ENCODE results near the gene SLC22A23. TPM values are rescaled to one million over a fixed set of nuclear protein-coding genes. Genes with fewer than 3 reads are reported as not detected.
A peak's percentile ranks its signal among the peaks of the same experiment; 100 is the strongest.

SLC22A23 gene
- total RNA-seq, 8 experiments from 2014 or later: 10.5 to 24.1 (median 13.2) TPM

GRCh38 chr6:3337521-3338350 is 119.1 kb downstream of the SLC22A23 start:
- ATAC-seq (replicated peaks in 6 of 8): peak; percentile 19 to 81 (median 24)
- H3K4me3 ChIP-seq: no peak overlapping the region
- H3K27ac ChIP-seq: peak overlapping the region; percentile 83 to 90
- in situ Hi-C loops (cut with MboI; ENCODE audit: low pct_unique_long_range_greater_than_20kb in 2 of 9, low sequenced_read_pairs in 9 of 9, unreplicated experiment in 9 of 9): no loop called here
- 37 to 79% (median 52%) methylated on average over 1 to 11 of the region's 15 CpGs; no CpG with 5 or more reads in 1 of the 10 experiments for WGBS, 10 experiments
- H3K4me1 ChIP-seq (replicated peaks in 1 of 2): peaks cover 76 to 81% of the 10 kb centered on the region in 2 donors

- no peak for ATAC-seq (replicated peaks in 6 of 8)
- H3K27ac ChIP-seq: no peak overlapping the region
- in situ Hi-C loops (cut with MboI; ENCODE audit: low pct_unique_long_range_greater_than_20kb in 2 of 9, low sequenced_read_pairs in 9 of 9, unreplicated experiment in 9 of 9): no loop called here
- H3K4me3 ChIP-seq: no peak overlapping the region
- WGBS, 10 experiments: 67 to 100% (median 100%) methylated on average over 1 to 3 of the region's 5 CpGs; no CpG with 5 or more reads in 3 of the 10 experiments
- H3K4me1 ChIP-seq (replicated peaks in 1 of 2): peaks cover 70 to 75% of the 10 kb centered on the region in 2 donors
Measured at GRCh38 chr6:3336859-3337515, 119.9 kb downstream of the SLC22A23 start.

GRCh38 chr6:3336066-3336786 is 120.6 kb downstream of the SLC22A23 start:
- Histone ChIP-seq H3K27ac (no peak overlapping the region), H3K4me3 (no peak overlapping the region), H3K4me1 (replicated peaks in 1 of 2) (peaks cover 64 to 68% of the 10 kb centered on the region in 2 donors)
- ATAC-seq (replicated peaks in 6 of 8): no peak
- WGBS, 10 experiments: 71 to 100% (median 90%) methylated on average over 2 to 7 of the region's 11 CpGs; no CpG with 5 or more reads in 1 of the 10 experiments
- in situ Hi-C loops (cut with MboI; ENCODE audit: low pct_unique_long_range_greater_than_20kb in 2 of 9, low sequenced_read_pairs in 9 of 9, unreplicated experiment in 9 of 9): no loop called here

DNA sequence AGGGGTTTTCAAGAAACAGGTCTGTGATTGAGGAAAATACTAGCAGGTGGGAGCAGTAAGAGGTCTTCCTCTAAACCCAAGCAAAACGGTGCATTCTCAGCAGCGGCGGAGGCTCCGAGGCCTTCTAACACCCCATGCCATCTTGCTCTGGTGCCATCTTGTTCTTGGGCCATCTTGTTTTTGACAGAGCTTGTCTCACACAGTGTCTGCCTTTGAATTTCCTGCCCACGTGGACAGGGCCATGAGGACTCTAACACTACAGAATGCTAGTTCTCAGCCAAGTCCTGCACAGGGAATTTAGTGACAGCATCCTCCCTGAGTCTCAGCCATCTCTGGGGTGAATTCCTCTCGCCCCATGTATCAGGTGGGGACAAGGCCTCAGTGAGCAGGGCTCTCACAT is 121.7 kb downstream of the SLC22A23 start:
- peaks cover 54 to 57% of the 10 kb centered on the region in 2 donors for H3K4me1 ChIP-seq (replicated peaks in 1 of 2)
- no peak for ATAC-seq (replicated peaks in 6 of 8)
- 80 to 94% (median 91%) methylated on average over 1 to 6 of the region's 6 CpGs; no CpG with 5 or more reads in 5 of the 10 experiments for WGBS, 10 experiments

DNA sequence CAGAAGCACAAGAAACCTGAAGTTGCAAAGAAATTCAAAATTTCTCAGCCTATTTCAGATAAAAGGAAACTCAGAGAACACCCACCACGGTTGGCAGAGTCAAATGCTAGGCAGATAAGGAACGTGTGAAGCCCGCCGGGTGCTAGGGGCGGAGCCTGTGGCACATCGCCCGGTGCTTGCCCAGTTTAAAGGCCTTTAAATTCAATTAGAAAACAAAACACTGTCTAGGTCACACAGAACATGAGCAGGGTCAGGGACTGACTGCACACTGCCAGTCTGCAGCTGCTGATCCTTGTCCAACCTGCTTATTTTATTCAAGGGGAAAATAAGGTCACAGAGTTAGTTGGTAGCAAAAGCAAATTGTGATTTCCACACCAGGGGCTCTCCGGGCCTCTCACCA is 122.3 kb downstream of the SLC22A23 start:
- 48 to 100% (median 80%) methylated on average over 1 to 8 of the region's 8 CpGs; no CpG with 5 or more reads in 3 of the 10 experiments for WGBS, 10 experiments
- in situ Hi-C loops (cut with MboI; ENCODE audit: low pct_unique_long_range_greater_than_20kb in 2 of 9, low sequenced_read_pairs in 9 of 9, unreplicated experiment in 9 of 9): no loop called here
- peak in 5 of 8 experiments; percentile 13 to 24 (median 17) for ATAC-seq (replicated peaks in 6 of 8)
- Histone ChIP-seq H3K27ac (peak overlapping the region in 1 of 2 donors; percentile 50), H3K4me3 (no peak overlapping the region), H3K4me1 (replicated peaks in 1 of 2) (peaks cover 47 to 51% of the 10 kb centered on the region in 2 donors)

More for the DNA sequence above, 121.7 kb downstream of the SLC22A23 start:
- Histone ChIP-seq H3K27ac (no peak overlapping the region), H3K4me3 (no peak overlapping the region)
- in situ Hi-C loops (cut with MboI; ENCODE audit: low pct_unique_long_range_greater_than_20kb in 2 of 9, low sequenced_read_pairs in 9 of 9, unreplicated experiment in 9 of 9): no loop called here

DNA sequence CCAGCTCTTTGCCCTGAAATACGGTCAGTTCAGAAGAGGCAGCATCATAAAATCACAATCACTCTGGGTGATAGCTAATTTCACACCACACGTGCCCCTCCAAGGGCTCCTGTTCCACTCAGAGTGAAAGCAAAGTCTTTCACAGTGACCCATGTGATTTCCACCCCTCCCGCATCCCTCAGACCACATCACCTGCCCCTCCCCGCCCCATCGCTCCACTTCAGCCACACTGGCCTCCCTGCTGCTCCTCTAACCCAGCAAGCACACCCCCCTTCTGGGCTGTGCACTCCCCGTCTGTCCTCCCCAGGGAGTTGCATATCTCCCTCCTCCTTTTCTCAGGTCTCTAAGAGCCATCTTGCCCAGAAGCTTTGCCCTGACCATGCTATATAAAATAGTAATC is 123.6 kb downstream of the SLC22A23 start:
- peaks cover 34 to 44% of the 10 kb centered on the region in 2 donors for H3K4me1 ChIP-seq (replicated peaks in 1 of 2)
- 35 to 57% methylated on average over 1 to 2 of the region's 6 CpGs; no CpG with 5 or more reads in 8 of the 10 experiments for whole genome bisulfite sequencing, 10 experiments
- peak overlapping the region in 1 of 2 donors; percentile 59 for H3K27ac ChIP-seq
- no peak overlapping the region for H3K4me3 ChIP-seq
- peak in 5 of 8 experiments; percentile 41 to 90 (median 84) for ATAC-seq (replicated peaks in 6 of 8)
- in situ Hi-C loops (cut with MboI; ENCODE audit: low pct_unique_long_range_greater_than_20kb in 2 of 9, low sequenced_read_pairs in 9 of 9, unreplicated experiment in 9 of 9): no loop called here

DNA sequence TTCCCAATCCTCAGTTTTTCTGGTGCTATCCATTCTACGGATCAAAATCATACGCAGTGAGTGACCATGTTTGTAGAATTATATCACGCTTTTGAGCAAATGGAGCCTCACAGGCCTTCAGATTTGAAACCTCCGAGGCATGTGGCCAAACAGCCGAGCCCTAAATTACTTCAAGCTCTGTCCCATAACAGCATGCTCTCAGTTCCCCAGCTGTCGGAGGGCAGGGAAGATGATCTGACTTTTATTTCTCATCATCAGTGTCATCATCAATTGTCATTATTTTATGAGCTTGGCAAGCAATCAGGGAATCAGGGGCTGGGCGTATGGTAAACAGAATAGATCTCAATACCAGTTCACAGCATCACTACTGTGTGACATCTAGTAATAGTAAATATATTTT is 124.9 kb downstream of the SLC22A23 start:
- WGBS, 10 experiments: 39 to 90% (median 79%) methylated on average over 1 to 7 of the region's 7 CpGs; no CpG with 5 or more reads in 2 of the 10 experiments
- H3K27ac ChIP-seq: no peak overlapping the region
- in situ Hi-C loops (cut with MboI; ENCODE audit: low pct_unique_long_range_greater_than_20kb in 2 of 9, low sequenced_read_pairs in 9 of 9, unreplicated experiment in 9 of 9): no loop called here
- peak in 2 of 8 experiments; percentile 60 to 73 for ATAC-seq (replicated peaks in 6 of 8)
- H3K4me3 ChIP-seq: no peak overlapping the region
- peaks cover 25 to 32% of the 10 kb centered on the region in 2 donors for H3K4me1 ChIP-seq (replicated peaks in 1 of 2)

DNA sequence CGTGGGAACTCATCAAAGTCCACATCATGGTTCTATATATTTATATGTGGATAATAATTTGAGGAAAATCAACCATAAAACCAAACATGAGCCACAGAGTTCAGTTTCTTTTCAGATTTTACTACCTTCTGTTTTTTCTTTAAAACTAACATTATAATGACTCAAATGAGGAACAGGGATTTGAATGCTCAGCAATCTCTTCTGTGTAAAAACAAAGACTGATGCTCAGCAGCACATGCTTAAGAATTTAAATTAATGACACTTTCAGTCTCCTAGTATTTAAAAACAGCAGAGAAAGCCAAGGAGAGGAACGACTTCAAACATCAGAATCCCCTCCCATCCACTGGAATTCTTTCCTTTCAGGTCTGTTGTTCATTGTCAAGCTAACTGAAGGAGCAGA is 125.4 kb downstream of the SLC22A23 start:
- in situ Hi-C loops (cut with MboI; ENCODE audit: low pct_unique_long_range_greater_than_20kb in 2 of 9, low sequenced_read_pairs in 9 of 9, unreplicated experiment in 9 of 9): no loop called here
- 0 to 100% (median 50%) methylated on average over 1 to 2 of the region's 2 CpGs; no CpG with 5 or more reads in 1 of the 10 experiments for WGBS, 10 experiments

DNA sequence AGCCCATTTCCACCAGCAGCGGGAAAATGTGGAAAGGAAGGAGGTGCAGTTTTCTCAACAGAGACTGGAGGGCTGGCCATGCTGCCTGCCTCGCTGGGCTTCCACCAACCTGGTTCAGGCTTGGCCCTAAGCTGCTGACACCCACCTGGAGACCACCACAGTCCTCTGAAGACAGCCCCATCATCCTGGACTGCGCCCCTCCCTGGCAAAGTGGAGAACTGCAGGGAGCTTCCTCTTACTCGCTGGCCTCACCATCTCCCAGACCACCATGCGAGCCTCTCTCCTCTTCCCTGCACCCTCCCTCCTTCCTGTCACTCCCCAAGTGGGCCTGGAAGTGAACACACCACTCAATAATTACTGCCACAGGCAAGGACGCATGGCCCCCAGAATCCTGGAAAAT is 126.7 kb downstream of the SLC22A23 start:
- no peak overlapping the region for H3K4me3 ChIP-seq
- H3K27ac ChIP-seq: no peak overlapping the region
- H3K4me1 ChIP-seq (replicated peaks in 1 of 2): peaks cover 37 to 41% of the 10 kb centered on the region in 2 donors
- WGBS, 10 experiments: 50 to 100% (median 92%) methylated on average over 1 to 4 of the region's 6 CpGs; no CpG with 5 or more reads in 2 of the 10 experiments
- in situ Hi-C loops (cut with MboI; ENCODE audit: low pct_unique_long_range_greater_than_20kb in 2 of 9, low sequenced_read_pairs in 9 of 9, unreplicated experiment in 9 of 9): no loop called here
- ATAC-seq (replicated peaks in 6 of 8): no peak

More for the DNA sequence above, 125.4 kb downstream of the SLC22A23 start:
- Histone ChIP-seq H3K27ac (no peak overlapping the region), H3K4me1 (replicated peaks in 1 of 2) (peaks cover 25 to 33% of the 10 kb centered on the region in 2 donors), H3K4me3 (no peak overlapping the region)
- no peak for ATAC-seq (replicated peaks in 6 of 8)

DNA sequence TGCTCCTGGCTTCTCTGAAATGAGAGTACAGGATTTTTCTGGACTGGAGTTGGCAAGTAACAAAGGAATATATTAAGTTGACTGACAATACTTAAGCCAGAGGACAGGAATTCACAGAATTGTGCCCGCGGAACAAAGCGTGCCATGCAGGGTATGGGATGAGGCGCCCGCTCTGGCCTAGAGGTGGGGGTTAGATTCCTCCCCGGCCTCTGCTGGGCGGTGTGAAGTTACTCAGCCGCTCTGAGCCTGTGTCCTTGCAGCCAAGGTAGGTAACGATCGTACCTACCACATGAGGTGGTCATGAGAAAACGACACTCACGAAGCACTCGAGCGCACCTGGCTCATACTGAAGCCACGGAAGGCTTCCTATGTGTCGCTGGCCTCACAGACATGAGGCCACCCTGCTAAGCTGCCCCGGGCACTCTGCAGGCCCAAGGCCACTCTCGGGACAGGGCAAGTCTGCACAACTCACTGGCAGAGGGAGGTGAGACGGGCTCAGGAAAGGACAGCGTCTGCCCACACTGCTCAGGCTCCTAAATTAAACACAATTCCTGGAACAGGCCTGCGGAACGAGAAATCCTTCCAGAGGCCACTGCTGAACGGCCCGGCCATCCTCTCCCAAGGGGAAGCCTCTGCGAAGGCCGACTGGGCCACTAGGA is 127.3 kb downstream of the SLC22A23 start:
- peaks cover 39% of the 10 kb centered on the region in 2 donors for H3K4me1 ChIP-seq (replicated peaks in 1 of 2)
- WGBS, 10 experiments: 87 to 96% (median 92%) methylated on average over 4 to 18 of the region's 26 CpGs; no CpG with 5 or more reads in 3 of the 10 experiments
- in situ Hi-C loops (cut with MboI; ENCODE audit: low pct_unique_long_range_greater_than_20kb in 2 of 9, low sequenced_read_pairs in 9 of 9, unreplicated experiment in 9 of 9): no loop called here
- no peak overlapping the region for H3K27ac ChIP-seq
- ATAC-seq (replicated peaks in 6 of 8): peak in 2 of 8 experiments; percentile 11 to 25
- no peak overlapping the region for H3K4me3 ChIP-seq

GRCh38 chr6:3328796-3329195 is 128.1 kb downstream of the SLC22A23 start:
- 83 to 100% (median 97%) methylated on average over 1 to 3 of the region's 10 CpGs; no CpG with 5 or more reads in 6 of the 10 experiments for whole genome bisulfite sequencing, 10 experiments
- Histone ChIP-seq H3K4me1 (replicated peaks in 1 of 2) (peaks cover 36 to 38% of the 10 kb centered on the region in 2 donors), H3K27ac (no peak overlapping the region), H3K4me3 (no peak overlapping the region)
- no peak for ATAC-seq (replicated peaks in 6 of 8)
- in situ Hi-C loops (cut with MboI; ENCODE audit: low pct_unique_long_range_greater_than_20kb in 2 of 9, low sequenced_read_pairs in 9 of 9, unreplicated experiment in 9 of 9): no loop called here

- peaks cover 29 to 31% of the 10 kb centered on the region in 2 donors for H3K4me1 ChIP-seq (replicated peaks in 1 of 2)
- no peak for ATAC-seq (replicated peaks in 6 of 8)
- H3K27ac ChIP-seq: no peak overlapping the region
- no peak overlapping the region for H3K4me3 ChIP-seq
- WGBS, 10 experiments: 71 to 100% (median 84%) methylated on average over 1 to 8 of the region's 12 CpGs; no CpG with 5 or more reads in 2 of the 10 experiments
- in situ Hi-C loops (cut with MboI; ENCODE audit: low pct_unique_long_range_greater_than_20kb in 2 of 9, low sequenced_read_pairs in 9 of 9, unreplicated experiment in 9 of 9): no loop called here
Measured at GRCh38 chr6:3328145-3328544, 128.7 kb downstream of the SLC22A23 start.
